Colonic mucosa (tissue), 4 donors: ENCODE measurements around the gene PLCH1. TPM values are rescaled to one million over a fixed set of nuclear protein-coding genes. Genes with fewer than 3 reads are reported as not detected.
A peak's percentile ranks its signal among the peaks of the same experiment; 100 is the strongest.

Experiments
- DNase-seq: peaks from one replicate; pipeline ENCODE4 v3.0.0-alpha.2; 2020
- H3K27ac ChIP-seq: fragments of 200-600 bp; one replicate; pipeline ENCODE4 v1.8.0; 2021
- H3K27me3 ChIP-seq: fragments of 200-600 bp; one replicate; pipeline ENCODE4 v1.8.0; 2021
- H3K36me3 ChIP-seq: fragments of 200-600 bp; one replicate; pipeline ENCODE4 v1.8.0; 2021
- H3K4me1 ChIP-seq: fragments of 200-600 bp; one replicate; pipeline ENCODE4 v1.8.0; 2021; ENCODE audit warnings: mild to moderate bottlenecking
- H3K4me3 ChIP-seq: fragments of 200-600 bp; one replicate; pipeline ENCODE4 v1.8.0; 2021
- H3K9ac ChIP-seq, 2 donors: one replicate each; pipeline ENCODE4 v1.7.0; 2013; ENCODE audit warnings: control low read depth in 2 of 2, low read depth in 2 of 2, low read length in 2 of 2
- H3K9me3 ChIP-seq: fragments of 200-600 bp; one replicate; pipeline ENCODE4 v1.8.0; 2021
- CTCF ChIP-seq: fragments of 200-600 bp; IDR thresholded peaks from one replicate; pipeline ENCODE4 v1.8.0; 2022; ENCODE audit warnings: antibody characterized with exemption, mild to moderate bottlenecking
- intact Hi-C: fragments of 100-400 bp; cut with DNase I; formaldehyde crosslinking; loops from one replicate; pipeline ENCODE4 v1.14.1; 2022
- total RNA-seq, 2 donors: library from RNA; stranded (reverse); fragmentation: NEBNext Ultra II Directional in 1 of 2; extraction: Animal tissue kit (Norgen Biotek cat#: 25700) in 1 of 2; gene quantifications; one replicate each; pipeline ENCODE4 v1.2.1, GENCODE V29; 2021
- donor health status: healthy.
- donor health status: DM: no; HTN: no; CAD: no.
- donor health status: DM: no; HTN: no; CAD: no.

The PLCH1 gene
- total RNA-seq, 2 donors from 2014 or later, result 8.2 to 11.0 TPM

GRCh38 chr3:155745795-155746550 lies 1.1 kb upstream of the PLCH1 start:
- H3K9me3 ChIP-seq, result no peaks in the 10 kb centered on the region
- H3K27me3 ChIP-seq, result no peaks in the 10 kb centered on the region
- no peaks in the 10 kb centered on the region for H3K4me1 ChIP-seq
- H3K36me3 ChIP-seq, result no peaks in the 10 kb centered on the region
- peak overlapping the region; percentile 36 for H3K27ac ChIP-seq
- DNase-seq, result peak; percentile 53
- no peak for TF ChIP-seq CTCF
- peak overlapping the region in 1 of 2 donors; percentile 9 for H3K9ac ChIP-seq
- H3K4me3 ChIP-seq, result peak overlapping the region; percentile 71
- intact Hi-C loops, result loop anchor here (10.0 kb wide), 1 partner anchor 109 kb away; the partner anchor contains the start of gene SLC33A1

- intact Hi-C loops, result loop anchor here (10.0 kb wide), 1 partner anchor 111 kb away; the partner anchor contains the start of gene SLC33A1
- no peaks in the 10 kb centered on the region for H3K36me3 ChIP-seq
- TF ChIP-seq CTCF, result no peak
- peak overlapping the region; percentile 77 to 87 for H3K9ac ChIP-seq
- H3K27ac ChIP-seq, result peak overlapping the region; percentile 36
- H3K27me3 ChIP-seq, result no peaks in the 10 kb centered on the region
- H3K4me1 ChIP-seq, result no peaks in the 10 kb centered on the region
- peak overlapping the region; percentile 71 for H3K4me3 ChIP-seq
- peak; percentile 79 for DNase-seq
- no peaks in the 10 kb centered on the region for H3K9me3 ChIP-seq
These were observed 753 bp downstream of the PLCH1 start for GRCh38 chr3:155744010-155744625.

- intact Hi-C loops, result loop anchor here (10.0 kb wide), 1 partner anchor 111 kb away; the partner anchor contains the start of gene SLC33A1
- H3K9ac ChIP-seq, result peak overlapping the region; percentile 77 to 87
- H3K4me3 ChIP-seq, result peak overlapping the region; percentile 71
- no peak for TF ChIP-seq CTCF
- H3K9me3 ChIP-seq, result no peaks in the 10 kb centered on the region
- DNase-seq, result no peak
- H3K4me1 ChIP-seq, result no peaks in the 10 kb centered on the region
- H3K27ac ChIP-seq, result peak overlapping the region; percentile 36
- no peaks in the 10 kb centered on the region for H3K27me3 ChIP-seq
- no peaks in the 10 kb centered on the region for H3K36me3 ChIP-seq
These were observed 1.3 kb downstream of the PLCH1 start for GRCh38 chr3:155743606-155744005.

GRCh38 chr3:155742349-155742965 lies 2.4 kb downstream of the PLCH1 start:
- Histone ChIP-seq H3K4me1 (no peaks in the 10 kb centered on the region), H3K9me3 (no peaks in the 10 kb centered on the region), H3K4me3 (no peak overlapping the region), H3K9ac (no peak overlapping the region), H3K27ac (no peak overlapping the region), H3K36me3 (no peaks in the 10 kb centered on the region), H3K27me3 (no peaks in the 10 kb centered on the region)
- no peak for DNase-seq
- intact Hi-C loops, result loop anchor here (10.0 kb wide), 1 partner anchor 112 kb away; the partner anchor contains the start of gene SLC33A1
- TF ChIP-seq CTCF, result no peak

GRCh38 chr3:155741603-155742002 lies 3.3 kb downstream of the PLCH1 start:
- no peaks in the 10 kb centered on the region for H3K27me3 ChIP-seq
- H3K27ac ChIP-seq, result no peak overlapping the region
- intact Hi-C loops, result loop anchor here (10.0 kb wide), 1 partner anchor 113 kb away; the partner anchor contains the start of gene SLC33A1
- H3K9me3 ChIP-seq, result no peaks in the 10 kb centered on the region
- no peaks in the 10 kb centered on the region for H3K36me3 ChIP-seq
- no peak for DNase-seq
- H3K4me3 ChIP-seq, result no peak overlapping the region
- H3K9ac ChIP-seq, result no peak overlapping the region
- TF ChIP-seq CTCF, result no peak
- no peaks in the 10 kb centered on the region for H3K4me1 ChIP-seq
